GM12878 (cell line): ENCODE data around the gene TADA2A. TPM values are rescaled to one million over a fixed set of nuclear protein-coding genes. Genes with fewer than 3 reads are reported as not detected.

ENCODE experiments used
- ATAC-seq: fragments of 200-7000 bp; cut with Tn5 transposase; 3 replicates; pipeline ENCODE4 v1.9.1; 2020; ENCODE audit warnings: mild to moderate bottlenecking, moderate library complexity
- BruUV-seq: library from RNA; stranded (reverse); fragments of 400-500 nt; replicated peaks from 2 replicates; lab custom pipeline; 2021; lab: Mats Ljungman, UMichigan
- CTCF ChIA-PET: fragments of 300-600 bp; sonication (Branson Sonifier 250); formaldehyde crosslinking; extraction: SDS; loops from one replicate; lab custom pipeline; 2021; ENCODE audit warnings: inconsistent platforms; lab: Yijun Ruan, JAX
- POLR2A ChIA-PET: fragments of 350-600 bp; formaldehyde crosslinking; extraction: SDS; loops from one replicate; lab custom pipeline; 2021; ENCODE audit warnings: inconsistent platforms; lab: Charles Lee
- RAD21 ChIA-PET: fragments of 300-600 bp; sonication (Branson Sonifier 250); formaldehyde crosslinking; loops from one replicate; lab custom pipeline; 2023; ENCODE audit warnings: antibody characterized with exemption; ENCODE audit not compliant: unreplicated experiment; lab: Charles Lee
- SMC1A ChIA-PET: fragments of 300-600 bp; sonication (Branson Sonifier 250); formaldehyde crosslinking; loops from one replicate; lab custom pipeline; 2023; ENCODE audit not compliant: unreplicated experiment, uncharacterized antibody; lab: Charles Lee
- DNase-seq: peaks from one replicate; pipeline ENCODE4 v3.0.0-alpha.2; 2011; ENCODE audit warnings: low read depth, low spot score
- FAIRE-seq: peaks from 3 replicates; lab custom pipeline; 2011; peaks lifted over from hg19 to GRCh38; lab: Jason Lieb, UNC
- H2AFZ ChIP-seq: 2 replicates; pipeline ENCODE4 v1.6.0; 2011; ENCODE audit warnings: low read depth, low read length, control low read depth; ENCODE audit not compliant: control insufficient read depth
- H3K27ac ChIP-seq: 2 replicates; pipeline ENCODE4 v1.5.1; 2011; ENCODE audit warnings: control low read depth; ENCODE audit not compliant: control insufficient read depth, insufficient read depth
- H3K27me3 ChIP-seq, 2 experiments: replicated peaks in 1 of 2; 2 replicates each; pipeline versions ENCODE4 v1.6.0 to v1.6.1; 2011; ENCODE audit warnings: low read length in 1 of 2; ENCODE audit not compliant: control insufficient read depth in 2 of 2, insufficient read depth in 2 of 2
- H3K36me3 ChIP-seq, 2 experiments: 2 replicates each; pipeline ENCODE4 v1.5.1; 2011; ENCODE audit warnings: low read length in 1 of 2; ENCODE audit not compliant: control insufficient read depth in 2 of 2, insufficient read depth in 2 of 2
- H3K4me1 ChIP-seq: 2 replicates; pipeline ENCODE4 v1.6.1; 2011; ENCODE audit warnings: mild to moderate bottlenecking, low read length, moderate library complexity, mixed read lengths; ENCODE audit not compliant: control insufficient read depth, insufficient read depth
- H3K4me2 ChIP-seq: 2 replicates; pipeline ENCODE4 v1.6.0; 2011; ENCODE audit warnings: control low read depth; ENCODE audit not compliant: control insufficient read depth, insufficient read depth
- H3K4me3 ChIP-seq: fragments of 200-600 bp; sonication (generic); 2 replicates; pipeline ENCODE4 v1.5.1; 2016
- H3K79me2 ChIP-seq: 2 replicates; pipeline ENCODE4 v1.6.0; 2011; ENCODE audit warnings: low read length; ENCODE audit not compliant: control insufficient read depth, insufficient read depth
- H3K9ac ChIP-seq: 2 replicates; pipeline ENCODE4 v1.8.0; 2011; ENCODE audit warnings: low read length, control low read depth, mixed read lengths; ENCODE audit not compliant: control insufficient read depth, insufficient read depth
- H3K9me3 ChIP-seq: replicated peaks from 3 replicates; pipeline ENCODE4 v1.5.1; 2011; ENCODE audit warnings: mild to moderate bottlenecking, low read length; ENCODE audit not compliant: control insufficient read depth, insufficient read depth
- H4K20me1 ChIP-seq: 2 replicates; pipeline ENCODE4 v1.6.0; 2011; ENCODE audit not compliant: control insufficient read depth, insufficient read depth
- CBX3 ChIP-seq: fragments of 200-600 bp; sonication (generic); IDR thresholded peaks from 2 replicates; pipeline ENCODE4 v1.6.1; 2016; ENCODE audit warnings: low read depth, borderline replicate concordance
- FOXK2 ChIP-seq: fragments of 450-650 bp; IDR thresholded peaks from 2 replicates; pipeline ENCODE4 v1.6.1; 2017; ENCODE audit warnings: mild to moderate bottlenecking, moderate library complexity
- PAX8 ChIP-seq: fragments of 450-650 bp; IDR thresholded peaks from 2 replicates; pipeline ENCODE4 v1.6.1; 2017; ENCODE audit warnings: mild to moderate bottlenecking, moderate library complexity
- RAD51 ChIP-seq: fragments of 450-650 bp; IDR thresholded peaks from 2 replicates; pipeline ENCODE4 v1.6.1; 2016; ENCODE audit warnings: moderate library complexity, mild to moderate bottlenecking, inconsistent platforms
- SUPT20H ChIP-seq: IDR thresholded peaks from 2 replicates; pipeline ENCODE4 v1.6.1; 2011; ENCODE audit warnings: low read depth, mild to moderate bottlenecking, low read length, moderate library complexity, borderline replicate concordance; ENCODE audit not compliant: control insufficient read depth
- SUZ12 ChIP-seq: fragments of 200-600 bp; sonication (generic); IDR thresholded peaks from one replicate; pipeline ENCODE4 v1.6.1; 2018; ENCODE audit warnings: antibody characterized with exemption, mild to moderate bottlenecking; ENCODE audit not compliant: unreplicated experiment
- ZBTB33 ChIP-seq: fragments of 450-650 bp; IDR thresholded peaks from 2 replicates; pipeline ENCODE4 v1.6.1; 2017; ENCODE audit warnings: mild to moderate bottlenecking
- ZNF24 ChIP-seq: fragments of 450-650 bp; IDR thresholded peaks from 2 replicates; pipeline ENCODE4 v1.6.1; 2017; ENCODE audit warnings: antibody characterized with exemption, mild to moderate bottlenecking
- ZNF687 ChIP-seq: fragments of 450-650 bp; IDR thresholded peaks from 2 replicates; pipeline ENCODE4 v1.6.1; 2017; ENCODE audit warnings: mild to moderate bottlenecking, moderate library complexity
- WGBS: methylation state at CpG from one replicate; pipeline ENCODE4 v1.1.6; 2016; ENCODE audit warnings: low lambda C conversion rate; ENCODE audit not compliant: insufficient replicate concordance, insufficient coverage; ENCODE audit errors: missing lambda C conversion rate; 5-methylcytosine and 5-hydroxymethylcytosine counted together
- in situ Hi-C: fragments of 300-500 bp; cut with MboI; formaldehyde crosslinking; loops from 9 replicates; pipeline ENCODE4 v1.14.3; 2018; ENCODE audit warnings: mixed read lengths
- intact Hi-C: fragments of 100-400 bp; cut with micrococcal nuclease; formaldehyde crosslinking; loops from one replicate; pipeline ENCODE4 v1.14.2; 2022; ENCODE audit not compliant: unreplicated experiment
- polyA plus RNA-seq, 11 experiments: library from polyadenylated mRNA; depleted of rRNA in 4 of 11; unstranded in 6 of 11; stranded (reverse) in 5 of 11; fragments of >200 nt; fragmentation: Nextera tagmentation in 4 of 11; fragmentation: Illumina TruSeq in 1 of 11; extraction: Ambion mirVana in 4 of 11; extraction: Trizol in 1 of 11; gene quantifications; 1 replicate in 1 of 11; 2 replicates in 10 of 11; pipeline versions ENCODE4 v1.2.1 to v1.2.3, GENCODE V29; 2011 to 2016; ENCODE audit warnings: inconsistent platforms in 2 of 11, missing spikeins in 2 of 11, low read depth in 1 of 11
- total RNA-seq, 4 experiments: library from RNA; depleted of rRNA in 3 of 4; stranded (reverse); fragments of >200 nt in 3 of 4; fragmentation: Illumina TruSeq in 1 of 4; extraction: Trizol in 1 of 4; gene quantifications; 2 replicates each; pipeline versions ENCODE4 v1.2.1 to v1.2.3, GENCODE V29; 2013 to 2021

Gene TADA2A
- total and polyA plus RNA-seq, 10 of the 15 experiments (the other 5 are each of a cell fraction or from before 2014, with no cell fraction given), result 19.6 to 43.8 (median 34.1) TPM

GRCh38 chr17:37365589-37365988 lies 41.1 kb upstream of the TADA2A start:
- RAD21 ChIA-PET, result no interaction called here
- Histone ChIP-seq H3K9ac (no peak overlapping the region), H3K4me3 (no peak overlapping the region), H2AFZ (no peak overlapping the region), H3K36me3 (no peaks in the 10 kb centered on the region), H4K20me1 (no peaks in the 10 kb centered on the region), H3K9me3 (no peaks in the 10 kb centered on the region), H3K4me2 (no peak overlapping the region), H3K27me3 (no peaks in the 10 kb centered on the region), H3K27ac (no peak overlapping the region), H3K79me2 (no peaks in the 10 kb centered on the region), H3K4me1 (no peaks in the 10 kb centered on the region)
- BruUV-seq, result no TSS peak
- SMC1A ChIA-PET, result interaction anchor here (0.9 kb wide), 1 partner anchor 157 kb away, joined by 3 read pairs; no protein-coding TSS in a partner anchor
- 85% methylated on average over 1 of the region's 1 CpG for WGBS
- POLR2A ChIA-PET, result no interaction called here
- TF ChIP-seq ZBTB33 (no peak), CBX3 (no peak), RAD51 (no peak)
- in situ Hi-C loops, result loop anchor here (10.0 kb wide), 1 partner anchor 761 kb away; the partner anchor contains the start of gene MRM1
- no peak for FAIRE-seq
- intact Hi-C loops, result no loop called here
- CTCF ChIA-PET, result interaction anchor here (0.9 to 1.2 kb wide), 2 partner anchors 8 to 31 kb away, joined by 3 to 7 read pairs; no protein-coding TSS in a partner anchor
- no peak for ATAC-seq
- DNase-seq, result no peak

- H4K20me1 ChIP-seq, result no peaks in the 10 kb centered on the region
- FAIRE-seq, result no peak
- in situ Hi-C loops (loop anchor here (10.0 kb wide), 1 partner anchor 764 kb away; the partner anchor contains the start of gene MRM1), intact Hi-C loops (no loop called here)
- H3K4me1 ChIP-seq, result no peaks in the 10 kb centered on the region
- SMC1A ChIA-PET, result interaction anchor here (1.2 kb wide), 1 partner anchor 40 kb away, joined by 3 read pairs; no protein-coding TSS in a partner anchor
- H3K9me3 ChIP-seq, result no peaks in the 10 kb centered on the region
- no peak overlapping the region for H2AFZ ChIP-seq
- H3K27ac ChIP-seq, result no peak overlapping the region
- POLR2A ChIA-PET, result no interaction called here
- TF ChIP-seq SUZ12 (no peak), ZNF687 (no peak), PAX8 (no peak), ZNF24 (no peak), FOXK2 (no peak), SUPT20H (no peak)
- TF ChIP-seq, all 136 proteins: peak for 0
- H3K79me2 ChIP-seq, result no peaks in the 10 kb centered on the region
- ChIA-PET RAD21 (interaction anchor here (0.9 to 1.6 kb wide), 2 partner anchors 23 to 30 kb away, joined by 5 to 7 read pairs; no protein-coding TSS in a partner anchor), CTCF (interaction anchor here (1.3 to 1.9 kb wide), 2 partner anchors 29 to 448 kb away, joined by 3 to 9 read pairs; no protein-coding TSS in a partner anchor)
- H3K27me3 ChIP-seq, result no peaks in the 10 kb centered on the region
- 34% methylated on average over 3 of the region's 3 CpGs for WGBS
- no peak for DNase-seq
- no peak overlapping the region for H3K9ac ChIP-seq
- no TSS peak for BruUV-seq
- H3K4me3 ChIP-seq, result no peak overlapping the region
- no peak for ATAC-seq
- no peak overlapping the region for H3K4me2 ChIP-seq
- no peaks in the 10 kb centered on the region for H3K36me3 ChIP-seq
Observed at GRCh38 chr17:37368577-37368976, 38.1 kb upstream of the TADA2A start.
